SH-SY5Y (cell line): ENCODE results near the gene CCDC73.

Experiments
- GATA2 ChIP-seq: IDR thresholded peaks from 2 replicates; pipeline ENCODE4 v1.6.1; 2011; ENCODE audit warnings: mild to moderate bottlenecking, low read depth, low read length
- GATA3 ChIP-seq: IDR thresholded peaks from 2 replicates; pipeline ENCODE4 v1.6.1; 2011; ENCODE audit warnings: low read depth, mild to moderate bottlenecking, low read length, moderate library complexity

DNA sequence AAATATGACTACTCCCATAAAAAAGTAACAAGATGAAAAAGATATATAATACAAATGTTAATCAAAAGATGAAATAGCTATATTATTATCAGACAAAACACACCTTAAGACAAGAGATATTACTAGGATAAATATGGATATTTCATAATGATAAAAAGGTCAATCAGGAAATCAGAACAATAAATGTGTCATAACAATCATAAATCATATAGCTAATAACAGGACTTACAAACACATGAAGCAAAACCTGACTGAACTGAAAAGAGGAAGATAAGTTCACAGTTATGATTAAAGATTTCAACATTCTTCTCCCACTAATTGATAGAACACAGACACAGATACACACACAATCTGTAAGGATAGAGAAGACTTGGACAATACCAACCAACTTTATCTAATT is 163.6 kb downstream of the CCDC73 start:
- TF ChIP-seq GATA3 = no peak
- no peak for TF ChIP-seq GATA2
